Measurements from ENCODE around the gene SDK1.
"Not testable (repeated sequence)": the region's sequence is repeated elsewhere in the genome, so short reads cannot be mapped to it uniquely, and the experiment has no call there.

- TF ChIP-seq CTCF (conservative IDR thresholded peaks at IDR 0.05); ZFX (IDR thresholded peaks at IDR 0.05): not testable (repeated sequence)
Observed at GRCh38 chr7:4236873-4237272, 935.8 kb downstream of the SDK1 start.
